ENCODE data around the gene PLCXD3. TPM values are rescaled to one million over a fixed set of nuclear protein-coding genes. Genes with fewer than 3 reads are reported as not detected.
"Not testable (repeated sequence)": the region's sequence is repeated elsewhere in the genome, so short reads cannot be mapped to it uniquely, and the experiment has no call there.

PLCXD3 gene
- total RNA-seq, 2 experiments from 2014 or later, result not detected

- POLR2A ChIA-PET, result no interaction called here
- CTCF ChIA-PET, result no interaction called here
These were observed 7.1 kb downstream of the PLCXD3 start for GRCh38 chr5:41503310-41503709.

DNA sequence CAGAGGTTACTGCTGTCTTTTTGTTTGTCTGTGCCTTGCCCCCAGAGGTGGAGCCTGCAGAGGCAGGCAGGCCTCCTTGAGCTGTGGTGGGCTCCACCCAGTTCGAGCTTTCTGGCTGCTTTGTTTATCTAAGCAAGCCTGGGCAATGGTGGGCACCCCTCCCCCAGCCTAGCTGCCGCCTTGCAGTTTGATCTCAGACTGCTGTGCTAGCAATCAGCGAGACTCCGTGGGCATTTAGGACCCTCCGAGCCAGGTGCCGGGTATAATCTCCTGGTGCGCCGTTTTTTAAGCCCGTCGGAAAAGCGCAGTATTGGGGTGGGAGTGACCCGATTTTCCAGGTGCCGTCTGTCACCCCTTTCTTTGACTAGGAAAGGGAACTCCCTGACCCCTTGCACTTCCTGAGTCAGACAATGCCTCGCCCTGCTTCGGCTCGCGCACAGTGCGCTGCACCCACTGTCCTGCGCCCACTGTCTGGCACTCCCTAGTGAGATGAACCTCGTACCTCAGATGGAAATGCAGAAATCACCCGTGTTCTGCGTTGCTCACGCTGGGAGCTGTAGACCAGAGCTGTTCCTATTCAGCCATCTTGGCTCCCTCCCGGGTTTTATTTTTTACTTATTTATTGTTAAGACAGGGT lies 16.8 kb downstream of the PLCXD3 start:
- POLR2A ChIA-PET, CTCF ChIA-PET: not testable (repeated sequence)

- POLR2A ChIA-PET, result no interaction called here
- CTCF ChIA-PET, result no interaction called here
These were observed 24.9 kb downstream of the PLCXD3 start for GRCh38 chr5:41485533-41485932.

DNA sequence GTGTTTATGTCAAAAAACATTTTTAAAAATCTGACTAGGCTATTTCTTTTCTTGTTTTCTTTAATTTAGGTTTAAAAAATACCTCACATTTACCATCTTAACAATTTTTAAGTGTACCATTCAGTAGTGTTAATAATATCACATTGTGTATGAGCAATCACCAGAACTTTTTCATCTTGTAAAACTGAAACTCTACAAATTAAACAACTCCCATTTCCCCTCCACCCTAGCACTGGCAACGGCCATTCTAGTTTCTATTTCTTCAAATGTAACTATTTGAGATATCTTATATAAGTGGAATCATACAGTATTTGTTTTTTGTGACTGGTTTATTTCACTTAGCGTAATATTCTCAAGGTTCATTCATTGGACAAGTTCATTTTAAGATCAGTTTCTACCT lies 27.7 kb downstream of the PLCXD3 start:
- POLR2A ChIA-PET, result no interaction called here

GRCh38 chr5:41482173-41482572 lies 28.2 kb downstream of the PLCXD3 start:
- ChIA-PET POLR2A (no interaction called here), CTCF (no interaction called here)

More for the DNA sequence above, 27.7 kb downstream of the PLCXD3 start:
- CTCF ChIA-PET, result no interaction called here

DNA sequence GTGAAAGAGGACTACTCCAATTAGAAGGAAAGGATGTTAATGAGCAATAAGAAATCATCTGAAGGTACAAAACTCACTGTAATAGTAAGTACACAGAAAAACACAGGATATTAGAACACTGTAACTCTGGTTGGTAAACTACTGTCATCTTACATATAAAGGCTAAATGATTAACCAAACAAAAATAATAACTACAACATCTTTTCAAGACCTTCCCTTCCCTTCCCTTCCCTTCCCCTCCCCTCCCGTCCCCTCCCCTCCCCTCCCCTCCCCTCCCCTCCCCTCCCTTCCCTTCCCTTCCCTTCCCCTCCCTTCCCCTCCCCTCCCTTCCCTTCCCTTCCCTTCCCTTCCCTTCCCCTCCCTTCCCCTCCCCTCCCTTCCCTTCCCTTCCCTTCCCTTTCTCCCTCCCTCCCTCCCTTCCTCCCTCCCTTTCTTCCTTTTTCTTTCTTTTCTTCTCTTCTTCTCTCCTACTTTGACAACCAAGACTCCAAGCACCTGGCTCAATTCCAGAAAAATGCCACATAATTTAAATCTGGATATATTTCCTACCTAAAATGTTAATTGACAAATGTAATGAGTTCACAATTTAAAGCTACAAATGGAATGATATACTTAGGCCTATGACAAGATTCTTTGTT lies 38.7 kb downstream of the PLCXD3 start:
- POLR2A ChIA-PET, CTCF ChIA-PET: not testable (repeated sequence)

DNA sequence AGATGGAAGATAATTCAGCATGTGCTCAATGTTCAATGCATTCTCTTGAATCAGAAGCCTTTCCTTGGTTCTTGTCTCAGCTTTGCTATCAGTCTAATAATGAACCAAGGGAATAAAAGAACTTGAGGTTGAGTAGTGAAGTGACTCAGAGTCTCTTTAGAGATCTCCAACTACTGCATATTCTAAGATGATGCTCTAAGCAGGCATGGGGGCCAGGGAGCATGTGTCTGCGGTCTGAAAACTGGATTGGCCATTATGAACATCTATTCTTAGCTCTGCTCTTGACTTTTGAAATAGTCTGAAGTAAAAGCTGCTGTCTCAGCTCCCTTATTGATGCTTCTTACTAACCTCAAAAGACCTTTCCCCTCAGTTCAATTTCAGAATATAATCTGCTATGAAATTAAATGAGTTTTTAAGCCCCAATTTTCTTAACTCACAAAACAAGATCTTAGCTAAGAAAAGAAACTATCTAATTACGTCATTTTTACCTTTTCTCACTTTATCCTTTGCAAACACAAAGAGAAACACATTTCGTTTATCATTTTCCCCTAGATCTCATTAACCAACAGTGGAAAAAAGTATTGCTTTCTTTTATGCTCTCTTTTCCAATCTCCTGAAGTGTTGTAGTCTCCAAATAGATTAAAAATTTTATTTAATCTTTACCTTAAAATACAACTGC lies 44.8 kb downstream of the PLCXD3 start:
- ChIA-PET POLR2A (no interaction called here), CTCF (no interaction called here)

- POLR2A ChIA-PET, result no interaction called here
- CTCF ChIA-PET, result no interaction called here
These were observed 50.8 kb downstream of the PLCXD3 start for GRCh38 chr5:41459557-41459956.

DNA sequence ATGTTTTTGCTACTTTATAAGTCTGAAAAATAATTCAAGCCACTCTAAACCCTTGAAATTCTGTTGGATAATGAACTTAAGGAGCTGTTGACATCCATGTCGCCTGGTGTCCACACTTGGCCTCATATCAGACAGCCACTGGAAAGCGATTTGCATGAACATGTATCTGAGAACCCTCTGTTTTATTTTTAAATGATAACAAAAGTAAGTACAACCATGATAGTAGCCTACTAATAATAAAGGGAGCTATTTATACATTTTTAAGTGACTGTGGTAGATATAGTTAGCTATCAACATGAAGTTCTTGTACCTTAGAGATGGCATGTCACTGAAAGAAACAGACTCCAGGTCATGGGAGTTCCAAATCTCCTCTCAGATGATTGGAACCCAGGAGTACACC lies 53.3 kb downstream of the PLCXD3 start:
- ChIA-PET CTCF (no interaction called here), POLR2A (no interaction called here)

GRCh38 chr5:41452506-41452905 lies 57.9 kb downstream of the PLCXD3 start:
- CTCF ChIA-PET, result no interaction called here
- POLR2A ChIA-PET, result no interaction called here

- POLR2A ChIA-PET, result no interaction called here
- CTCF ChIA-PET, result no interaction called here
These were observed 62.5 kb downstream of the PLCXD3 start for GRCh38 chr5:41447650-41448510.

- POLR2A ChIA-PET, result no interaction called here
- CTCF ChIA-PET, result no interaction called here
These were observed 64.4 kb downstream of the PLCXD3 start for GRCh38 chr5:41445937-41446563.

DNA sequence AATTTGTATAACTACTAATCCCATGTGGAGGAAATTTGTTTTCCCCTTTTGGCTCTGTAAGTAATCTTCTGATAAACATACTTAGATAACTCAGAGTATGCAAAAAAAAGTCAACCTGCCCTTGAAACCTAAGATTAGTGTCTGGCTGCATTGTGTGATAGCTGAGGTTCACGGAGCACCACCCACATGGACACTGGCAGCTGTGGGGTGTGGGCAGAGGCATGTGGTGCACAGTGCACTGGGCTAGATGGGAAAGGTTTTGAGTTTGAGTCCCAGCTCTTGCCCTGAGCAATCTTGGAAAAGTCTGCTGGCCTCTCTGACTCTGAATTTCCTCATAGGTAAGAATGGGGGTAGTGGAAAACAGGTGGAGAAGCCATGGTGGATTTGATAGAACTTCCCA lies 75.1 kb downstream of the PLCXD3 start:
- CTCF ChIA-PET, result no interaction called here
- POLR2A ChIA-PET, result no interaction called here

DNA sequence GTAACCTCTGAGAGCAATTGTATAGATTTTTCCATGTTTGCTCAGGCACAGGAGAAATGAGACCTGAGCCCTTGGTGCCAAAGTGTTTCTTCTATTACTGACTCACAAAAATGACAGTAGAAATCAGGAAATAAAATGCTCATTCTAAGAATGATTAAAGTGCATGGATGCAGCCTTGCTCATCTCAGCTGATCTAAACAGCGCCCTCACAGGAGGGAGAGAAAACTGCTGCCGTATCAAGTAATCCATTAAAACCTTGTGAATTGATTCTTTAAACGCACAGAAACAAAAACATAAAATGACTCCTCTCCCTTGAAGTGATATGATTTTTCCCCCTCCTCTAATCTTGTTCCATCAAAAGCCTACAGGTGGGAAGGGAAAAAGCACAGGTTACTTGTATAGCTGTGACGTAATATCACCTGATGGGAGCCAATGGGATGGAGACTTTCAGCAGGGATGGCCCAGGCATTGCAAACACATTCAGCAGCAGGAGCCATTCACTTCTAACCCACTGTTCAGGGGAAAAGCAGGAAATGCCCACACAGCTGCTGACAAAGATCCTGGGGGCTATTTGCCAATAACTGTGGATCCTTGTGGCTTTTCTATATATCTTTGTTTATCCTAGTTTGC lies 76.7 kb downstream of the PLCXD3 start:
- CTCF ChIA-PET, result no interaction called here

GRCh38 chr5:41432481-41433253 lies 77.7 kb downstream of the PLCXD3 start:
- CTCF ChIA-PET, result no interaction called here
- POLR2A ChIA-PET, result no interaction called here

More for the DNA sequence above, 76.7 kb downstream of the PLCXD3 start:
- POLR2A ChIA-PET, result no interaction called here

DNA sequence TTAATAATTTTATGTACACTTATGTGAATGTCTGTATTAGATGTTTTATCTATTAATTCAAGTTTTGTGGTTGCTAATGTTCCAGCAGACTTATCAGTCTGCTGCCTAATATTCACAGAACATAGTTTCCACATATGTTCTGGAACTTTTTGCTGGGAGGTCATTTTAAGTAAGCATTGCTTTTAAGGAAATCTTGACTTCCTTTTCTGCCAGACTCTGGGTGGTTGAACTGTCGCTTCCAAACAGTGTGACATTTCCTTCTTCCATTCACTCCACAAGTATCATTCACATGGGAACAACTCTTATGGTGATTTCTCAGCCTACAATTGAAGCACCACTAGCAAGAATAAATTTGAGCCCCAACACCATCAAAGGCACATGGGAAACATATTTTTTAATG lies 82.9 kb downstream of the PLCXD3 start:
- ChIA-PET CTCF (no interaction called here), POLR2A (no interaction called here)

- CTCF ChIA-PET, result no interaction called here
- POLR2A ChIA-PET, result no interaction called here
These were observed 84.7 kb downstream of the PLCXD3 start for GRCh38 chr5:41425736-41426135.

DNA sequence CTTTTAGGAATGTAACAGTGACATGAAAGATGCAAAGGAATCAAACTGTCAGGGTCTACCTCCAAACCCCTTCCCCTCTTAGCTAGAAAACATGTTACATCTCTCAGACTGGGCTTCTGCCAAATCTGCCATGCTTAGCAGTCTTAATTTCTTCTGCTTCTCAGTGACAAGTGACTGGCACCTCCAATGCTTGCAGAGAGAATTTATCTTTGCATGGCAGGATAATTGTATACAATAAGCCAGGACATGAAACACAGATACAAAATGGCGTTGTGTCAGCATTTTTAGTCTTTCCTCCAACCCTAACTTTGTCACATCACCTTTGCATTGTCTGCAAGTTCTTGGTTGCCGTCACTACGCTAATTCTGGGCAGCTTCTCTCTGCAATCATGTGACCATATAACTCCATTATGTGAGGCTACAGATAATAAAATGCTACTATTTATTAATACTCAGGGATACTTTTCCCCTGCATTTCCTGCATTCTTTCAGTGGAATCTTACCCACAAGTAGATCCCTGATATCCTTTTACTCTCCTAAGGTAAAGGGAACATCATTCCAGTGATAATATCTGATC lies 89.8 kb downstream of the PLCXD3 start:
- CTCF ChIA-PET, result no interaction called here
- POLR2A ChIA-PET, result no interaction called here
